Ishikawa (cell line): ENCODE measurements around the gene BSCL2.

Experiments
- FOXM1 ChIP-seq: IDR thresholded peaks from 2 replicates; pipeline ENCODE4 v1.6.1; 2012; ENCODE audit warnings: low read depth, borderline replicate concordance
- RAD21 ChIP-seq: IDR thresholded peaks from 2 replicates; pipeline ENCODE4 v1.6.1; 2012; ENCODE audit warnings: low read depth
- TAF1 ChIP-seq: IDR thresholded peaks from 2 replicates; pipeline ENCODE4 v1.6.1; 2012; ENCODE audit warnings: low read depth, mild to moderate bottlenecking

- TF ChIP-seq RAD21: no peak
- TF ChIP-seq TAF1: no peak
- TF ChIP-seq FOXM1: no peak
Observed at GRCh38 chr11:62705413-62705812, 1.8 kb downstream of the BSCL2 start.
